ENCODE data around the gene HAPSTR1. TPM values are rescaled to one million over a fixed set of nuclear protein-coding genes. Genes with fewer than 3 reads are reported as not detected.

The HAPSTR1 gene
- total RNA-seq, 1 experiment from 2014 or later, result 24.4 TPM

DNA sequence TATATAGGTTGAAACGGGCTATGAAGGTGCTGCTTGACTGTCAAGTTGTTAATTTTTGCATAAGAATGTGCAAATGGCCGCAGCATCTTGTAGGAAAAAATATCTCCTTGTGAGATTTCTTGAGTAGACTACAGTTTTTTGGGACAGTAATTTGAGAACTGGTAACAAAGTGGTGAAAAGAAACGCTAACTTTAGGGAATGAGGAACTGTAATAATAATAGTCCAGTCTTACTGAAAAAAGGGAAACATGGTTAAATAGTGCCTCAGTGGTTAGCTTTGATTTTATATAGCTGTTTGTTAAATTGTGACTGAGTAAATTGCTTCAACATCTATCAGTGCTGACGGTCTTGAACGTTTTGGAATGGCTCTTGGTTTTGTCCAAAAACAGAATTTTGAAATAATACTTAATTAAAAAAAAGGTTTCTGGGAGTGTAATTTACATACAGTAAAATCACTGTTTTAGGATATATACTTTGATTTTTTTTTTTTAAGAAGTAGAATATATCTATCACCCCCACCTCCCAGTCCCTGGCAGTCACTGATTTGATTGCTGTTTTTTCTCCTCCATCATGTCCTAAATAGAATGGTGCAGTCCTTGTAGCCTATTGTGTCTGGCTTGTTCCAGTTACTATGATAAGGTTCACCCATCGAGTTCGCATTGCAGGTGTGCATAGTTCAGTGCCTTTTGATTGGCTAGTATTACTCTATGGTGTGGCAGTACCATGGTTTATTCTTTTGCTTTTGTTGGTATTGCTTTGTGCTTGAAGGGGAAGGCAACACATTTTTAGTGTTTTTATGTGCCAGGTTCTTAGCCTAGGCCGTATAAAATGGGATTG lies 2.8 kb downstream of the HAPSTR1 start:
- Histone ChIP-seq H3K4me3 (ENCODE audit: low read length) (peak overlapping the region; percentile 92), H3K9me2 (replicated peaks; ENCODE audit: low read length) (no peaks in the 10 kb centered on the region), H3K79me2 (ENCODE audit: low read length) (peaks cover 77% of the 10 kb centered on the region), H3F3A (ENCODE audit: low read length, unreplicated experiment) (peaks cover 7% of the 10 kb centered on the region), H3K27me3 (ENCODE audit: low read length) (no peaks in the 10 kb centered on the region), H3K9ac (ENCODE audit: low read length) (peak overlapping the region; percentile 89), H3K4me2 (ENCODE audit: low read length) (peak overlapping the region; percentile 97), H3K27ac (ENCODE audit: low read length) (no peak overlapping the region), H3K4me1 (ENCODE audit: insufficient read depth, low read length) (peaks cover 44% of the 10 kb centered on the region), H4K20me1 (ENCODE audit: low read length) (peaks cover 59% of the 10 kb centered on the region), H2AFZ (ENCODE audit: low read length) (no peak overlapping the region), H3K9me3 (ENCODE audit: low read length) (no peaks in the 10 kb centered on the region), H3K36me3 (ENCODE audit: low read depth, low read length) (peaks cover 39% of the 10 kb centered on the region)
- ATAC-seq (no peak), DNase-seq (no peak)
- no TSS peak for BruUV-seq (replicated peaks)
- ChIA-PET POLR2A (ENCODE audit: unreplicated experiment) (no interaction called here), CTCF (no interaction called here)
- intact Hi-C loops (cut with micrococcal nuclease), result no loop called here
- no peak for TF ChIP-seq EZH2phosphoT487 (IDR thresholded peaks at IDR 0.05; ENCODE audit: borderline replicate concordance, low read length)
- TF ChIP-seq EZH2 (IDR thresholded peaks at IDR 0.05; ENCODE audit: low read length, unreplicated experiment), result no peak
- TF ChIP-seq, protein P1, sequence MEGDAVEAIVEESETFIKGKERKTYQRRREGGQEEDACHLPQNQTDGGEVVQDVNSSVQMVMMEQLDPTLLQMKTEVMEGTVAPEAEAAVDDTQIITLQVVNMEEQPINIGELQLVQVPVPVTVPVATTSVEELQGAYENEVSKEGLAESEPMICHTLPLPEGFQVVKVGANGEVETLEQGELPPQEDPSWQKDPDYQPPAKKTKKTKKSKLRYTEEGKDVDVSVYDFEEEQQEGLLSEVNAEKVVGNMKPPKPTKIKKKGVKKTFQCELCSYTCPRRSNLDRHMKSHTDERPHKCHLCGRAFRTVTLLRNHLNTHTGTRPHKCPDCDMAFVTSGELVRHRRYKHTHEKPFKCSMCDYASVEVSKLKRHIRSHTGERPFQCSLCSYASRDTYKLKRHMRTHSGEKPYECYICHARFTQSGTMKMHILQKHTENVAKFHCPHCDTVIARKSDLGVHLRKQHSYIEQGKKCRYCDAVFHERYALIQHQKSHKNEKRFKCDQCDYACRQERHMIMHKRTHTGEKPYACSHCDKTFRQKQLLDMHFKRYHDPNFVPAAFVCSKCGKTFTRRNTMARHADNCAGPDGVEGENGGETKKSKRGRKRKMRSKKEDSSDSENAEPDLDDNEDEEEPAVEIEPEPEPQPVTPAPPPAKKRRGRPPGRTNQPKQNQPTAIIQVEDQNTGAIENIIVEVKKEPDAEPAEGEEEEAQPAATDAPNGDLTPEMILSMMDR (conservative IDR thresholded peaks at IDR 0.05; ENCODE audit: low read depth, low read length), result no peak

GRCh38 chr16:9095171-9095570 lies 3.7 kb downstream of the HAPSTR1 start:
- ChIA-PET CTCF (no interaction called here), POLR2A (ENCODE audit: unreplicated experiment) (no interaction called here)
- TF ChIP-seq EZH2 (IDR thresholded peaks at IDR 0.05; ENCODE audit: low read length, unreplicated experiment) (no peak), EZH2phosphoT487 (IDR thresholded peaks at IDR 0.05; ENCODE audit: borderline replicate concordance, low read length) (no peak)
- TF ChIP-seq, protein P1 (conservative IDR thresholded peaks at IDR 0.05; ENCODE audit: low read depth, low read length), result no peak
- Histone ChIP-seq H3K4me3 (ENCODE audit: low read length) (peak overlapping the region; percentile 92), H3K27me3 (ENCODE audit: low read length) (no peaks in the 10 kb centered on the region), H2AFZ (ENCODE audit: low read length) (no peak overlapping the region), H3F3A (ENCODE audit: low read length, unreplicated experiment) (peaks cover 7% of the 10 kb centered on the region), H3K9me3 (ENCODE audit: low read length) (no peaks in the 10 kb centered on the region), H3K9ac (ENCODE audit: low read length) (no peak overlapping the region), H4K20me1 (ENCODE audit: low read length) (peaks cover 68% of the 10 kb centered on the region), H3K4me1 (ENCODE audit: insufficient read depth, low read length) (peaks cover 49% of the 10 kb centered on the region), H3K79me2 (ENCODE audit: low read length) (peaks cover 87% of the 10 kb centered on the region), H3K4me2 (ENCODE audit: low read length) (peak overlapping the region; percentile 97), H3K36me3 (ENCODE audit: low read depth, low read length) (peaks cover 49% of the 10 kb centered on the region), H3K27ac (ENCODE audit: low read length) (no peak overlapping the region), H3K9me2 (replicated peaks; ENCODE audit: low read length) (no peaks in the 10 kb centered on the region)
- ATAC-seq (no peak), DNase-seq (no peak)
- BruUV-seq (replicated peaks), result no TSS peak
- intact Hi-C loops (cut with micrococcal nuclease), result no loop called here

Data from PC-3 (cell line).